ENCODE data around the gene ZBTB16. TPM values are rescaled to one million over a fixed set of nuclear protein-coding genes. Genes with fewer than 3 reads are reported as not detected.

The ZBTB16 gene
- total RNA-seq, 1 donor: under 0.01 TPM

GRCh38 chr11:114172055-114172861 is 112.7 kb downstream of the ZBTB16 start:
- no peak for TF ChIP-seq CTCF (IDR thresholded peaks at IDR 0.05; ENCODE audit: extremely low read depth, low read depth, low read length)
- no peaks in the 10 kb centered on the region for H3K9me3 ChIP-seq (ENCODE audit: low read depth, low read length)
- H4K20me1 ChIP-seq (ENCODE audit: insufficient read depth, low read length): peaks cover 5% of the 10 kb centered on the region
- no peak overlapping the region for H2AFZ ChIP-seq (ENCODE audit: low read length)
- no peaks in the 10 kb centered on the region for H3K36me3 ChIP-seq (ENCODE audit: insufficient read depth, low read length)
- H3K4me3 ChIP-seq (ENCODE audit: insufficient read depth, low read length): no peak overlapping the region
- H3K27ac ChIP-seq (ENCODE audit: low read depth, low read length): no peak overlapping the region
- DNase-seq (ENCODE audit: insufficient read length, low spot score, missing footprints): no peak
- H3K4me2 ChIP-seq (ENCODE audit: insufficient read depth, low read length): no peak overlapping the region
- H3K27me3 ChIP-seq (ENCODE audit: insufficient read depth, low read length): peaks cover 88% of the 10 kb centered on the region
- no peaks in the 10 kb centered on the region for H3K79me2 ChIP-seq (ENCODE audit: insufficient read depth, low read length)
- H3K4me1 ChIP-seq (ENCODE audit: insufficient read depth, low read length): peaks cover 8% of the 10 kb centered on the region

- no peak for TF ChIP-seq CTCF (IDR thresholded peaks at IDR 0.05; ENCODE audit: extremely low read depth, low read depth, low read length)
- Histone ChIP-seq H3K4me2 (ENCODE audit: insufficient read depth, low read length) (no peak overlapping the region), H3K27ac (ENCODE audit: low read depth, low read length) (no peak overlapping the region), H3K4me1 (ENCODE audit: insufficient read depth, low read length) (peaks cover 5% of the 10 kb centered on the region), H3K27me3 (ENCODE audit: insufficient read depth, low read length) (peaks cover 87% of the 10 kb centered on the region), H3K36me3 (ENCODE audit: insufficient read depth, low read length) (no peaks in the 10 kb centered on the region), H3K9me3 (ENCODE audit: low read depth, low read length) (no peaks in the 10 kb centered on the region), H3K79me2 (ENCODE audit: insufficient read depth, low read length) (no peaks in the 10 kb centered on the region), H3K4me3 (ENCODE audit: insufficient read depth, low read length) (no peak overlapping the region), H2AFZ (ENCODE audit: low read length) (no peak overlapping the region), H4K20me1 (ENCODE audit: insufficient read depth, low read length) (peaks cover 5% of the 10 kb centered on the region)
- DNase-seq (ENCODE audit: insufficient read length, low spot score, missing footprints): no peak
Observed at GRCh38 chr11:114172871-114173444, 113.4 kb downstream of the ZBTB16 start.

GRCh38 chr11:114173843-114174242 is 114.3 kb downstream of the ZBTB16 start:
- Histone ChIP-seq H3K4me2 (ENCODE audit: insufficient read depth, low read length) (no peak overlapping the region), H3K4me1 (ENCODE audit: insufficient read depth, low read length) (peaks cover 5% of the 10 kb centered on the region), H3K27ac (ENCODE audit: low read depth, low read length) (no peak overlapping the region), H4K20me1 (ENCODE audit: insufficient read depth, low read length) (peaks cover 1% of the 10 kb centered on the region), H3K4me3 (ENCODE audit: insufficient read depth, low read length) (no peak overlapping the region), H3K79me2 (ENCODE audit: insufficient read depth, low read length) (no peaks in the 10 kb centered on the region), H3K36me3 (ENCODE audit: insufficient read depth, low read length) (no peaks in the 10 kb centered on the region), H2AFZ (ENCODE audit: low read length) (no peak overlapping the region), H3K9me3 (ENCODE audit: low read depth, low read length) (no peaks in the 10 kb centered on the region), H3K27me3 (ENCODE audit: insufficient read depth, low read length) (peaks cover 84% of the 10 kb centered on the region)
- DNase-seq (ENCODE audit: insufficient read length, low spot score, missing footprints): no peak
- TF ChIP-seq CTCF (IDR thresholded peaks at IDR 0.05; ENCODE audit: extremely low read depth, low read depth, low read length): no peak

GRCh38 chr11:114174712-114175495 is 115.4 kb downstream of the ZBTB16 start:
- no peak for TF ChIP-seq CTCF (IDR thresholded peaks at IDR 0.05; ENCODE audit: extremely low read depth, low read depth, low read length)
- Histone ChIP-seq H3K4me1 (ENCODE audit: insufficient read depth, low read length) (no peaks in the 10 kb centered on the region), H3K79me2 (ENCODE audit: insufficient read depth, low read length) (no peaks in the 10 kb centered on the region), H2AFZ (ENCODE audit: low read length) (no peak overlapping the region), H3K4me2 (ENCODE audit: insufficient read depth, low read length) (no peak overlapping the region), H3K9me3 (ENCODE audit: low read depth, low read length) (no peaks in the 10 kb centered on the region), H4K20me1 (ENCODE audit: insufficient read depth, low read length) (no peaks in the 10 kb centered on the region), H3K27ac (ENCODE audit: low read depth, low read length) (no peak overlapping the region), H3K36me3 (ENCODE audit: insufficient read depth, low read length) (no peaks in the 10 kb centered on the region), H3K4me3 (ENCODE audit: insufficient read depth, low read length) (no peak overlapping the region), H3K27me3 (ENCODE audit: insufficient read depth, low read length) (peaks cover 80% of the 10 kb centered on the region)
- DNase-seq (ENCODE audit: insufficient read length, low spot score, missing footprints): no peak
